ENCODE results near the gene CDK9.

- no peak for TF ChIP-seq CTCF (IDR thresholded peaks at IDR 0.05)
- TF ChIP-seq POLR2AphosphoS5 (IDR thresholded peaks at IDR 0.05): peak in 1 of 2 donors; percentile 12
- no peak for TF ChIP-seq EP300 (IDR thresholded peaks at IDR 0.05)
- TF ChIP-seq POLR2A (IDR thresholded peaks at IDR 0.05): no peak
These were observed 9.5 kb upstream of the CDK9 start for GRCh38 chr9:127776195-127776923.

All from upper lobe of left lung (tissue), 4 donors.